Measurements from ENCODE around the gene NUP35.
"Not testable (repeated sequence)": the region's sequence is repeated elsewhere in the genome, so short reads cannot be mapped to it uniquely, and the experiment has no call there.

NUP35 gene

DNA sequence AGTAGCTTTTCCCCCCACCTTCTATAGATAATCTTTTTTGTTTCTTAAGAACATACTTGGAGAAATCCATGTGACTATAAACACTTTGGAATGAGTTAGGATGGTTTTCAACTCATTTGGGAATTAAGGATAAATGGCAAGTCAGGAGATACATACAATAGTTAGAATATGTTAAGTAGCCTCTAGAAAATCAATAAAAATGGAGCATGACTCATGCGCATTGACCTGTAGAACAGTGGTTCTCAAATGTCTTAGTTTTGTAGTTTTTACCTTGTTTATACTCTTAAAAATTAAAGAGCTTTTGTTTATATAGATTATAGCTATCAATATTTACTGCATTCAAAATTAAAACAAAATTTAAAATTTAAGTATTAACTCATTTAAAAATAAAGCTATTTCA, 24.7 kb downstream of the NUP35 start:
- no peak for DNase-seq

DNA sequence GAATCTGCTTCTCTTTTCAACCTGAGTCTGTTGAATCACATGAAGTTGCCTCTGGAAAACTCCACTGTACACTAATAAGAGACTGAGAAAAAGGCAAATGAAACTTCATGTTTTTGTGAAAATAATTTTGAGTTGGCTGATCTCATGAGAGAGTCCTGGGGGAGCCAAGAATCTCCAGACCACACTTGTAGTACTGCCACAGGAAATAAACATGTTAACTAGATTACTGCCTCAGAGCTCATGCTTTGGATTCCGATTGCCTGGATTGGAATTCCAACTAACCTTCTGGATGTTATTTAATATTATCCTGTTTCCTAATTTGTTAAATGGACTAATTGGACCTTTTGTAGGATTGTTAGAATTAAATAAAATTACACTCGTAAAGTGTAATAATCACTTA, 25.2 kb downstream of the NUP35 start:
- no peak for DNase-seq

DNA sequence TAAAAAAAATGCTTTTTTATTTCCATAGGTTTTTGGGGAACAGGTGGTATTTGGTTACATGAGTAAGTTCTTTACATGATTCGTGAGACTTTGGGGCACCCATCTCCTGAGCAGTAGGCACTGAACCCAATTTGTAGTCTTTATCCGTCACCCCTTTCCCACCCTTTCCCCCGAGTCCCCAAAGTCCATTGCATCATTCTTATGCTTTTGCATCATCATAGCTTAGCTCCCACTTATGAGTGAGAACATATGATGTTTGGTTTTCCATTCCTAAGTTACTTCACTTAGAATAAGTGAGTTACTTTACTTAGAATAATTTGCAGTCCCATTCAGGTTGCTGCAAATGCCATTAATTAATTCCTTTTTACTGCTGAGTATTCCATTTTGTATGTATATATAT, 28.0 kb downstream of the NUP35 start:
- DNase-seq: not testable (repeated sequence)

DNA sequence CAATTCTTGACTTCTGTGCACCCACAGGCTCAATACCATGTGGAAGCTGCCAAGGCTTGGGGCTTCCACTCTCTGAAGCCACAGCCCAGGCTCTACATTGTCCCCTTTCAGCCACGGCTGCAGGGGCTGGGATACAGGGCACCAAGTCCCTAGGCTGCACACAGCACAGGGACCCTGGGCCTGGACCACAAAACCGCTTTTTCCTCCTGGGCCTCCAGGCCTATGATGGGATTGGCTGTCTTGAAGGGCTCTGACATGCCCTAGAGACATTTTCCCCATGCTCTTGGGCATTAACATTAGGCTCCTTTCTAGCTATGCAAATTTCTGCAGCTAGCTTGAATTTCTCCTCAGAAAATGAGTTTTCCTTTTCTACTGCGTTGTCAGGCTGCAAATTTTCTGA, 29.7 kb downstream of the NUP35 start:
- DNase-seq: no peak

DNA sequence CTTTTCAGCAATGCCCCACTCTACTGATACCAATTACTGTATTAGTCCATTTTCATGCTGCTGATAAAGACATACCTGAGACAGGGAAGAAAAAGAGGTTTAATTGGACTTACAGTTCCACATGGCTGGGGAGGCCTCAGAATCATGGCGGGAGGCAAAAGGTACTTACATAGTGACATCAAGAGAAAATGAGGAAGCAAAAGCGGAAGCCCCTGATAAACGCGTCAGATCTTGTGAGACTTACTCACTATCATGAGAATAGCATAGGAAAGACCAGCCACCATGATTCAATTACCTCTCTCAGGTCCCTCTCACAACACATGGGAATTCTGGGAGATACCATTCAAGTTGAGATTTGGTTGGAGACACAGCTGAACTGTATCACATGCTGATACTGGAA, 30.5 kb downstream of the NUP35 start:
- DNase-seq: not testable (repeated sequence)

DNA sequence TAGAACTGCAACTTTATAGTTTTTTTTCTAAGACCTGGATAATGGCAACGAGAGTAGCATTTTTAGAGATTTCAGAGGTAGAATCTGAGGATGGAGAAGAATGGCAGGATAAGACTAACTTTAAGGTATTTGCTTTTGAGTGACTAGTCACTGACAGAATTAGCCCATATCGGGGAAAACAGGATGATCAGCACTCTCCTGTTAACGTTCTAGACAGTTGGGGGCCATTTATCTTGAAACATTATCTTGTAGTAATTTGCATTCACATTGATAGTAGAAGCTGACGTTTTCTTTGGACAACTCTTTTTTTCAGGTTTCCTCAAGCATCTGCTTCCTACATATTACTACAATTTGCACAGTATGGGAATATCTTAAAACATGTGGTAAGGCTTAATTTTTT, 32.9 kb downstream of the NUP35 start:
- DNase-seq: no peak

DNA sequence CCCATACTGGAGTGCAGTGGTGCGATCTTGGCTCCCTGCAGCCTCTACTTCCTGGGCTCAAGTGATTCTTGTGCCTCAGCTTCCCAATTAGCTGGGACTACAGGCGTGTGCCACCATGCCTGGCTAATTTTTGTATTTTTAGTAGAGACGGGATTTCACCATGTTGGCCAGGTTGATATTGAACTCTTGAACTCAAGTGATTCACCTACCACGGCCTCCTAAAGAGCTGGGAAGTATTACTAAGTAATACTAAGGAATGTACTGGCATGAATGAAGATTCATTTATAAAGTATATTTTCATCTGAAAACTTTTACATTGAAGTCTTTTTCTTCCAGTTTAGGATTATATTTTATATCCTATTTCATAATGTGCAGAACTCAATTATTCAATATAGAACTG, 38.1 kb downstream of the NUP35 start:
- DNase-seq: no peak

DNA sequence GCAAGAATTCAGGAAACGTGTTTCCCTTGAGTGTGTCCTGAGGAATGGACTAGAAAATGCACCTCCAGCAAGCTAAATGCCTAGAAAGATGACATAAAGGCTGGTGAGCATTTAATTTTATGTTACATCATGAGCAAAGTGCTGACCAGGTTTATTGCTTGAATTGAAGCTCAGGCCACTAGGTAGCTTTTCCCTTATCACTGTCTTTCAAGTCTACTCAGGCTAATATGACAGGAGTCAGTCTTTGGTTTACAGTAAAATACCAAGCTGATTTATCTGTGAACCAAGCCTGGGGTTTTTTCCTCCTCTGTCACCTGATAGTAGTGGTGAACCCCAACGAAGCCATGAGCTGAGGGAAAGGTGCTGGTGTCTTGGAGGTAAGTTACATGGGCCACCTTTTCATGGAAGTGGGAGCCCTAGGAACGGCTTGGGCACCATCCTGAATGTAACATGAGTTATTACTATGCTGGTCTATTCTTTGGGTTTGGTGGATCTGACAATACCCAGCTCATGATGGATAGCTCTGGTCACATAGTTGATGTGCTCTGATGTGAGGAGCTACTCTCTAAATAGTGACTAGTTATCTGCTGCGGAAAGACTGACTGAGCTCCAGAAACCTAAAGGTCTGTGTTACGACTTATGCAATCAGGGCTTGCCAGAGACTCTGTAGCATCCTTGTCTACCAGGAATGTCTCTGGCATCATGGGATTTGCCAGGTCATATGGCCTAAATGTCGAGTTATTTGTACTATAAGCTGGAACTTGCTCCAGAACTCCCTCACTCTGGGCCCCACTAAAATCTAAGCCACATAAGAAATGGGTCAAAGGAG, 39.8 kb downstream of the NUP35 start:
- DNase-seq: no peak

DNA sequence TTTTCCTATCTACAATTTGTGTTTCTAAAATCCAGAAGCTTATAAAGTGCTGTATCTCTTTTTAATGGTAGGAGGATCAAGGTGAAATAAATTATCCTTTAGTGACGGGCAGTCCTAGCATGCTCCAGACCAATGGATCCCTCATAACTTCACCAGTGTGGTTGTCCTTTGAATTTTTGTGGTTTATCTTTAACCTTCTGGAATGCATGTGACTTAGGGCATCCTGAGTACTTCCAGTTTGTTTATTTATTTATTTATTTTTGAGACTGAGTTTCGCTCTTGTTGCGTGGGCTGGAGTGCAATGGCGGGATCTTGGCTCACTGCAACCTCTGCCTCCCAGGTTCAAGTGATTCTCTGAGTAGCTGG, 40.4 kb downstream of the NUP35 start:
- DNase-seq: no peak

DNA sequence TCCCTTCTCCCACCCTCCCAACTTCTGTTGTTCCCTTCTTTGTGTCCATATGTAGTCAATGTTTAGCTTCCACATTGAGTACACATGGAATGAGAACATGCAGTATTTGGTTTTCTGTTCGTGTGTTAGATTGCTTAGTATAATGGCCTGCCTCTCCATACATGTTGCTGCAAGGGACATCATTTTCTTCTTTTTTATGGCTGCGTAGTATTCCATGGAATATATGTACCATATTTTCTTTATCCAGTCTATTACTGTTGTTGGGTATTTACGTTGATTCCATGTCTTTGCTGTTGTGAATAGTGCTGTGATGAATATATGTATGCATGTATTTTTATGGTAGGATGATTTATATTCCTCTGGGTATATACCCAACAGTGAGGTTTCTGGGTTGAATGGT, 42.0 kb downstream of the NUP35 start:
- no peak for DNase-seq

DNA sequence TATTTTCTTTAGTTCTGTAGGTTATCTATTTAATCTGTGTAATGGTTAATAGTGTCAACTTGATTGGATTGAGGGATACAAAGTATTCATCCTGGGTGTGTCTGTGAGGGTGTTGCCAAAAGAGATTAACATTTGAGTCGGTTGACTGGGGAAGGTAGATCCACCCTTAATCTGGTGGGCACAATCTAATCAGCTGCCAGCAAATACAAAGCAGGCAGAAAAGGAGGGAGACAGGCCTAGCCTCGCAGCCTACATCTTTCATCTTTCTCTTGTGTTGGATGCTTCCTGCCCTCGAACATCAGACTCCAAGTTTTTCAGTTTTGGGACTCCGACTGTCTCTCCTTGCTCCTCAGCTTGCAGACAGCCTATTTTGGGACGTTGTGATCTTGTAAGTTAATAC, 42.7 kb downstream of the NUP35 start:
- not testable (repeated sequence) for DNase-seq

DNA sequence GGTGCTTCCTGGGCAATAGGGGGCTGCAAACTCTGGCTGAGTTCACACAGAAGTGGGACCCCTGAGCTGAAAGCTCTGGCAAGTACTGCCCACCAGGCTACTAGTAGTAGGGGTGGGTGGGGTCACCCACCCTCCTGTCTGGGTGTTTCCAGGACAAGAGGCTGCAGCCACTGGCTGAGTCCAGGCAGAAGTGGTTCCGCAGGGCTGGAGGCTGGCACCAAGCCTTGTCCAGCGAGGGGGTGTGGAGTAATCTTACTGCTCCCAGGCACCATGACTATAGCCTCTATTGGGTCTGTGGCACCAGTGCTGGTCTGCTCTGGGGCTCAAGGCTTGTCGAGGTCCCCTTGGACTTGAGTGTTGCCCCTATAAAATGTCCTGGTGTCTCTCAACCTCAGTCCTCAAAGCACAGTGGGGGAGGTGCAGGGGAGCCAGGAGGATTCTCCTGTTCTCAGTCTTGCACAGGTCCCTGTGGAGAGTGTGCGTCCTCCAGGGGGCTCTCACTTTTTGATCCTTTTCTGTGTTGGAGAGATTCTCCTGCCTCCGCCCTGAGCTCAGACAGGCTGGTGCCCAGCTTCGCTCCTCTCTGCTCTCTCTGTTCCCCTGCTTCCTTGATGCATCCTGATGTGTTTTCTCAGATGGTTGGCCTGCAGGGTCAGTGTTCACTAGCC, 48.1 kb downstream of the NUP35 start:
- peak; percentile 60 for DNase-seq

DNA sequence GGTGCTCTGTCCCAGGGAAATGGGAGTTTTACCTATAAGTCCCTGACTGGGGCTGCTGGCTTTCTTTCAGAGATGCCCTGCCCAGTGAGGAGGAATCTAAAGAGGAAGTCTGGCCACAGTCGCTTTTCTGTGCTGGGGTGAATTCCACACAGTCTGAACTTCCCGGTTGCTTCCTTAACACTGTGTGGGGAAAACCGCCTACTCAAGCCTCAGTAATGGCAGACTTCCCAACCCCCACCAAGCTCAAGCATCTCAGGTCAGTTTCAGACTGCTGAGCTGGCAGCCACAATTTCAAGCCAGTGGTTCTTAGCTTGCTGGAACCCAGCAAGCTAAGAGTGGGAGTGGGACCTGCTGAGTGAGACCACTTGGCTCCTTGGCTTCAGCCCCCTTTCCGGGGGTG, 54.9 kb downstream of the NUP35 start:
- no peak for DNase-seq

DNA sequence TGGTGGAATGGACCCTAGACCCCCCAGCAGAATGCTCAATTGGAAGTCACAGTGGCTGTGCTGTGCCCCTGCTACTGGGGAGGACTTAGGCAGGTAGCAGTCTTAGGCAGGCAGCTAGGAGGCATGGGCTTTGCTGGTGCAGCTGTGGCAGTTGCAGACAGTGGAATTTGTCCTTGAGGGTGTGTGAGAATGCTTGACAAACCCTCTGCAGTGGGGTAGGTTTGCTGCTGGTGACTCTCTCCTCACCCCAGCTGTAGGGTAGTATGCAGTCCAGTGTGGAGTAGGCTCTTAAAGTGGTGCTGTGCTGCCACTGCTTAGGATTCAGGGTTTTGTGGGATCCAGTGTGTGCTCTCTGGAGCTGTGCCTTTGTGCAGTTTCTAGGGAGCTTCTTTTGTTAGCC, 61.3 kb downstream of the NUP35 start:
- DNase-seq: no peak

DNA sequence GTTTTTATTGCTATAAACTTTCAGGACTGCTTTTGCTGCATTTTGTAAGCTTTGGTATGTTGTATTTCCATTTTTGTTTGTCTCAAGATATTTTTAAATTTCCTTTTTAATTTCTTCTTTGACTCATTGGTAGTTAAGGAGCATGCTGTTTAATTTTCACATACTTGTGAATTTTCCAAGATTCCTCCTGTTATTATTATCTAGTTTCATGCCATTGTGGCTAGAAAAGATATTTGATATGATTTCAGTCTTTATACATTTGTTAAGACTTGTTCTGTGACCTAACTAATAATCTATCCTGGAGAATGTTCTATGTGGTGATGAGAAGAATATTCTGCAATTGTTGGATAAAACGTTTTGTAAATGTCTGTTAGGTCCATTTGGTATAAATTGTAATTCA, 62.1 kb downstream of the NUP35 start:
- no peak for DNase-seq

DNA sequence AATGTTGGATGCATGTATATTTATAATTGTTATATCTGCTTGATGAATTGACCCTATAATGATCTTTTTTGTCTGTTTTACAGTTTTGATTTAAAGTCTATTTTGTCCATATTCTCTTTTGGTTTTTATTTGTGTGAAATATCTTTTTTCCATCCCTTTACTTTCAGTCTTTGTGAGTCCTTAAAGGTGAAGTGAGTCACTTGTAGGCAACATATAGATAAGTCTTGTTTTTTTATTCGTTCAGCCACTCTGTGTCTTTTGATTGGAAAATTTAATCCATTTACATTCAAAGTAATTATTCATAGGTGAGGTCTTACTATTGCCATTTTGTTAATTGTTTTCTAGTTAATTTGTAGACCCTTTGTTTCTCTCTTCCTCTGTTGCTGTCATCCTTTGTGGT, 62.5 kb downstream of the NUP35 start:
- DNase-seq: no peak

DNA sequence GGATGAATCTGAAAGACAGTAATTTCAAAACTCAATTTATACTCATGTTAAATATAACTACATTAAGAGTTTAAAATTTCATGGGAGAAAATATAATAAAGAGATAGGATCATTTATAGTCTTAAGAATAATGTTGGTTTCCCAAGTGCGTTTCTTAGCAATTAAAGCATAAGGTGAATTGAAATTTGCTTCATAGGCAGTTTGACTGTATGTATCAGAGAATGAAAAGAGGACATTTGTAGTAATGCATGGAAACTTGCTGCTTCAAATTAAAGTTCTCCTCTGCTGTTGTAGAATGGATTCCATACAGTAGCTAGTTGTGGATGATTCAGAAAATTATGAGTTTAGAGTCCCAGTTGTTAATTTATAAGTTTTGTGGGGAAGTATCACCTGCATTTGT, 68.1 kb downstream of the NUP35 start:
- no peak for DNase-seq

DNA sequence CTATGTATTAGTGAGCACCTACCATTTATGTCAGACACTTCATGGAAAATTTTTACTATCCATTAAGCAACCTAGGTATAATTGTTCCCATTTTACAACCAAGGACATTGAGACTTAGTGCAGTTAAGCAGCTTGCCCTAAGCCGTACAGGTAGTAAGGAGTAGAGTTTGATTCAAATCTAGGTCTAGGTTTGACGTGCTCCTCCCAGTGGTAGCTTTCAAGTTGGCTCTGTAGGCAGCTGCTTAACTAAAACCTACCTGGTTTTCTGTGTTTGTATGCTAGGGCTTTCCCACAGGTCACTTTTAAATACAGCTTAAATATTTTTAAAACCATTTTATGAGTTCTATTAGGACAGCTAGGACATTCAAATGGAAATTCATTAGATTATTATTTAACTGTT, 69.7 kb downstream of the NUP35 start:
- DNase-seq: no peak

DNA sequence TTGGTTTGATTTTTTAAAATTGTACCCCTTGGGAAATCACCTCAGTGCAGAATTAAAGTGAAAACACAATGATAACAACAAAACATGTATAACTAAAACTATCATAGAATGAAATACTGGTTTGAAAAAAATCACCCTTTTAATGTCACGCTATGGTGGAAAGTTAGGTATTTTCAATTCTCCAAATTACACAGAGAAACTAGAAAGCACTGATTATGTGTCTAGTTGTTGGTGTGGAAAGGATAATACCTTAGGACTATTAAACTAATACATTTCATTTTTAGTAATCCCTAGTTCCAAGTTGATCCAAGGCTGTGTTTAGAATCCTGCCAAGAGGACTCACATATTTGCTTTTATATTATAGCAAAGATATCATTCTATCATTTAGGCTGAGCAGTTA, 71.2 kb downstream of the NUP35 start:
- DNase-seq: no peak

DNA sequence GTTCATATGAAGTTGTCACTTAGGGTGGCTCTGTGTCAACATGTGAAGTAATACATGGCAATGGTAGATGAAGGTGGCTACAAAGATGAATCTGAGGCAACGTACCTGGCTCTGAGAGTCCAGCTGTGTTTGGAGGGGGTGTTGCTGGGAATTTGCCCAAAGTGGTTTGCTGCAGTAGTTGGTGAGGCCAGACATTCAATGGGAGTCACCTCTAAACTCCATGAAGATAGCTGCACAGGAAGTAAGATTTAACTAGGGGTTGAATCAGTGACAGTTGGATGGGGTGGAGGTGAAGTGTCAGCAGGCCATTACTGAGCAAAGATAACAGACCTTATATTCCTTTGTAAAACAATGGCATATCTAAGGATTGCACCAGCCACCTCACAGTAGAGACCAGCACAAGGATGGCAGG, 71.8 kb downstream of the NUP35 start:
- no peak for DNase-seq

DNA sequence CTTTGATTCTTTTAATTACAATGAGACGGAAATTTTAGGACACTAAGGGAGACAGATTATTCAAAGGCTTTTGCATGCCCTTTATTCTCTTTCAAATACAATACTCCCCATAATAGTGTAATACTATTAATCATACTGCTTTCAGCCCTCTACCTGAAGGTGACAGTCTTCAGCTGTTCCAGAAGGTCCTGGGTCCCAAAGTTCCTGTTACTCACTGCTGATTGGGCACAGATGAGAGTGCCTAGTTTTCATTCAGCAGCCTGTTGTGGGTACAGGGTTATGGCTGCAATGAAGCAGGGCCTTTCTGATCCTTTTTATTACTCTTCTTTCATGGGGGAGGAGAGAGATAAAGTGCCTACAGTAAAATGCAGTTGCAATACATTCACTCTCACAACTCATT, 80.2 kb downstream of the NUP35 start:
- no peak for DNase-seq

DNA sequence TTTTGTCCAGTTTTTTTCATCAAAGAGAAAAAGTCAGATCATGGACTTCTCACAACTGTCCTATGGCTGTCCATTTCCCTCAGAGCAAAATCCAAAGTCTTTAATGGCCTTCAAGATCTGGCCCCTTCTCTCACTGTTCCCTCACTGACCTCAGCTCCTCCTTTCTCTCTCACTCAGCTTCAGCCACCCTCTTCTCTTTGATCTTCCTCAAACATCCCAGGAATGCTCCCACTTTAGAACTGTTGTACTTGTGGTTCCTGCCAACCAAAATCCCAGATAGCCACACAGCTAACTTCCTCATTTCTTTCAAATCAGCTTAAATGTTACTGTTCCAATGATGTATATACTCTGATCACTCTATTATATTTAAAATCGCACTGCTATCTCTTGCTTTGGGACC, 82.9 kb downstream of the NUP35 start:
- DNase-seq: no peak

DNA sequence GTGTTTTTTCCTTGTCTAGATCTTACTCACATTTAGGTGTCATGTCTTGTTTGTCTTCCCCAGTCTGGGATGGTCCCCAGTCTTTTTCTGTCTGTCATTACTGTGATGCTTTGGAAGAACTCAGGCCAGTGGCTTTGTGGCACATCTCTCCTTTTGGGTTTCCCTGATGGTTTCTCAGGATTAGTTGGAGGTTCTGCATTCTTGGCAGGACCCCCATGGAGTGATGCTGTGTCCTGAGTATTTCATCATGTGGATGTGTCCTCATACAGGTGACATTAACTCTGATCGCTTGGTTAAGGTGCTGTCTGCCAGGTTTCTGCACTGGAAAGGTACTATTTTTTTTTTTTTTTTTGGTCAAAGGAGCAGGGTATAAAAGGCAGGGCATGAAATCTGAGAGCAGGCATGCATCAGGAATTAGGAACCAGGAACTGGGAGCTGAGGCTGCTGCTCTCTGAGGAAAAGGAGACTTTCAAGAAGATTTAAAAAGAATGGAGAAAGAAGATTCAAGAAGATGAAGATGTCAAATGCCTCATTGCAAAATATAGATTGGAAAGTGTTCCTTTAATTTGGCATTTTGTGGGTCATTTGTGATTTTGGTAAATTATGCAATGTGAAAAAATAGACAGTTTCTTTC, 85.3 kb downstream of the NUP35 start:
- DNase-seq: no peak

All from activated effector memory CD4-positive, alpha-beta T cell treated with anti-CD3 and anti-CD28 coated beads, Interleukin-2, amount 50 U/mL, for 16 hours (primary cell).